Chondrocyte (in vitro differentiated cells): Measurements from ENCODE around the gene RAPGEF3. TPM values are rescaled to one million over a fixed set of nuclear protein-coding genes. Genes with fewer than 3 reads are reported as not detected.

Experiments used
- DNase-seq: peaks from one replicate; pipeline ENCODE4 v3.0.0; 2021; ENCODE audit warnings: mixed read lengths, low spot score
- H3K27ac Mint-ChIP-seq: one replicate; pipeline ENCODE4 v1.8.0; 2021; ENCODE audit warnings: mild to moderate bottlenecking, moderate library complexity, mixed read lengths; ENCODE audit not compliant: unreplicated experiment
- H3K27me3 Mint-ChIP-seq: 2 replicates; pipeline ENCODE4 v1.8.0; 2021; ENCODE audit warnings: low read depth, mixed read lengths
- H3K36me3 Mint-ChIP-seq: 2 replicates; pipeline ENCODE4 v1.8.0; 2021; ENCODE audit warnings: low read depth, mixed read lengths
- H3K4me1 Mint-ChIP-seq: 2 replicates; pipeline ENCODE4 v1.8.0; 2021; ENCODE audit warnings: low read depth, mild to moderate bottlenecking, mixed read lengths
- H3K4me3 Mint-ChIP-seq: one replicate; pipeline ENCODE4 v1.8.0; 2021; ENCODE audit warnings: mild to moderate bottlenecking, moderate library complexity, mixed read lengths; ENCODE audit not compliant: unreplicated experiment
- H3K9me3 Mint-ChIP-seq: 2 replicates; pipeline ENCODE4 v1.8.0; 2021; ENCODE audit warnings: low read depth, mixed read lengths
- total RNA-seq: library from RNA; stranded (reverse); gene quantifications from 3 replicates; pipeline ENCODE4 v1.2.1, GENCODE V29; 2021
- TF ChIP-seq, protein P1 (sequence below): fragments of 200-600 bp; sonication (generic); IDR thresholded peaks from 2 replicates; pipeline ENCODE4 v1.5.0; 2021; ENCODE audit warnings: antibody characterized with exemption, mild to moderate bottlenecking, moderate library complexity

Gene RAPGEF3
- total RNA-seq, 1 donor from 2014 or later, result 1.3 TPM

DNA sequence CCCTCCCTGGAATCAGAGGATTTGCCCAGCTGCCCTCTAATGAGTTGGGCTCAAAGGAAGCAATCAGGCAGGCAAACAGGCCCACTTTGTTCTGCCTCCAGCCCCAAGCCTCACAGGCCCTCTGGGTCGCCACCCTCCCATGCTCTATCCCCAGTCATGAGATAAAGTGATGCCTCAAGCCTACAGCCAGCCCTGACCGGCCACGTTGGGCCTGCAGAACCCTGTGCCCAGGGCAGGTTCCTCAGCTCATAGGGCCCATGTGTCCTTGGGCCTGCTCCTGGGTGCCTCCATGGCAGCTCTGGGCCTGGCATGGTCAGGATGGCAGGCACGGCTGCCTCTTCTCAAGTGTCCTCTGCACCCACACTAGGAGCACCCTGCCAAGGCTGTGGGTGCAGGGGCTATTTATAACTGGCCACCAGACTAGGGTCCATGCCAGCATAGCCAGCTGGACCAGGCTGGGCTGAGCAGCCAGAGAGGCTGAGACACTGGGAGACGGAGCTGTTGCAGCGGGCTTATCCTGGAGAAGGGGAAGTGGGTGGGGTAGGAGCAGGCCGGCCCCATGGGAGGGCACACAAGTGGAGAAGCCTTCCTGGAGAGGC is 40.8 kb upstream of the RAPGEF3 start:
- TF ChIP-seq, protein P1, sequence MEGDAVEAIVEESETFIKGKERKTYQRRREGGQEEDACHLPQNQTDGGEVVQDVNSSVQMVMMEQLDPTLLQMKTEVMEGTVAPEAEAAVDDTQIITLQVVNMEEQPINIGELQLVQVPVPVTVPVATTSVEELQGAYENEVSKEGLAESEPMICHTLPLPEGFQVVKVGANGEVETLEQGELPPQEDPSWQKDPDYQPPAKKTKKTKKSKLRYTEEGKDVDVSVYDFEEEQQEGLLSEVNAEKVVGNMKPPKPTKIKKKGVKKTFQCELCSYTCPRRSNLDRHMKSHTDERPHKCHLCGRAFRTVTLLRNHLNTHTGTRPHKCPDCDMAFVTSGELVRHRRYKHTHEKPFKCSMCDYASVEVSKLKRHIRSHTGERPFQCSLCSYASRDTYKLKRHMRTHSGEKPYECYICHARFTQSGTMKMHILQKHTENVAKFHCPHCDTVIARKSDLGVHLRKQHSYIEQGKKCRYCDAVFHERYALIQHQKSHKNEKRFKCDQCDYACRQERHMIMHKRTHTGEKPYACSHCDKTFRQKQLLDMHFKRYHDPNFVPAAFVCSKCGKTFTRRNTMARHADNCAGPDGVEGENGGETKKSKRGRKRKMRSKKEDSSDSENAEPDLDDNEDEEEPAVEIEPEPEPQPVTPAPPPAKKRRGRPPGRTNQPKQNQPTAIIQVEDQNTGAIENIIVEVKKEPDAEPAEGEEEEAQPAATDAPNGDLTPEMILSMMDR, result no peak
- Mint-ChIP-seq H3K36me3 (peaks cover 6% of the 10 kb centered on the region), H3K4me1 (peaks cover 41% of the 10 kb centered on the region), H3K27me3 (no peaks in the 10 kb centered on the region), H3K27ac (no peak overlapping the region), H3K9me3 (no peaks in the 10 kb centered on the region), H3K4me3 (no peak overlapping the region)
- DNase-seq, result no peak

DNA sequence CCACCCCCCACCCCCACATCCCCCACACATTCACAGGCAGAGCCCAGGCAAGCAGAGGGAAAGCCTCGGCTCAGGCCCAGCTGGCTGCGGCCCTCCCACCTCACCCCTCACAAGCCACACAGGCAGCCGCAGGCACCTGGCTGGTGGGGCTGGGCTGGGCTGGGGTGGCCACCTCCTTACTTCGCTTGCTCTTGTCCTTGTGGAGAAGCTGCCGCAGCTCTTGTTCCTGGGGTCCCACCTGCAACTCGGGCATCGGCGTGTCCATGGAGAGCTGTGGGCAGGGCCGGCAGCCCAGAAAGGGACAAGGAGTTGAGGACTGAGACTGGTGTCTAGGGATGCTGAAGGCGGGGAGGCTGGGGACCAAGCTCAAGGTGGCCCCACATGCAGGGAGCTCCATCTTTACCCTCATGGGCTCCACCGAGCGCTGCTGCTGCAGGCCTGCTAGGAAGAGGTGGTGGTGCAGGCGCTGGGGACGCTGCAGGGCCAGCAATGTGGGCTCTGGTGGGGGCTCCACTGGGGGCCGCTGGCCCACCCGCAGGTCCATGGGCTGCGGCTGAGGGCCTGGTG is 39.8 kb upstream of the RAPGEF3 start:
- TF ChIP-seq, protein P1, result no peak
- DNase-seq, result no peak
- Mint-ChIP-seq H3K9me3 (no peaks in the 10 kb centered on the region), H3K4me3 (no peak overlapping the region), H3K4me1 (peaks cover 33% of the 10 kb centered on the region), H3K27ac (no peak overlapping the region), H3K27me3 (no peaks in the 10 kb centered on the region), H3K36me3 (peaks cover 9% of the 10 kb centered on the region)

GRCh38 chr12:47797441-47797840 is 38.8 kb upstream of the RAPGEF3 start:
- TF ChIP-seq, protein P1, result peak; percentile 59
- Mint-ChIP-seq H3K27ac (peak overlapping the region; percentile 59), H3K27me3 (no peaks in the 10 kb centered on the region), H3K4me1 (peaks cover 28% of the 10 kb centered on the region), H3K4me3 (no peak overlapping the region), H3K36me3 (peaks cover 12% of the 10 kb centered on the region), H3K9me3 (no peaks in the 10 kb centered on the region)
- DNase-seq, result no peak

GRCh38 chr12:47795814-47796411 is 37.2 kb upstream of the RAPGEF3 start:
- peaks cover 14% of the 10 kb centered on the region for H3K4me1 Mint-ChIP-seq
- H3K9me3 Mint-ChIP-seq, result no peaks in the 10 kb centered on the region
- H3K27me3 Mint-ChIP-seq, result no peaks in the 10 kb centered on the region
- TF ChIP-seq, protein P1, result no peak
- no peak overlapping the region for H3K4me3 Mint-ChIP-seq
- H3K36me3 Mint-ChIP-seq, result peaks cover 15% of the 10 kb centered on the region
- no peak for DNase-seq
- H3K27ac Mint-ChIP-seq, result no peak overlapping the region

GRCh38 chr12:47795121-47795813 is 36.6 kb upstream of the RAPGEF3 start:
- Mint-ChIP-seq H3K9me3 (no peaks in the 10 kb centered on the region), H3K36me3 (peaks cover 22% of the 10 kb centered on the region), H3K27me3 (no peaks in the 10 kb centered on the region), H3K4me3 (no peak overlapping the region), H3K4me1 (peaks cover 9% of the 10 kb centered on the region), H3K27ac (no peak overlapping the region)
- TF ChIP-seq, protein P1, result no peak
- DNase-seq, result no peak
